Gastrocnemius medialis (tissue), 4 donors: Measurements from ENCODE around the gene TFCP2L1. TPM values are rescaled to one million over a fixed set of nuclear protein-coding genes. Genes with fewer than 3 reads are reported as not detected.

Experiments
- ATAC-seq, 2 donors: fragments of 150-250 bp; one replicate each; pipeline ENCODE4 v1.9.1; 2016
- DNase-seq, 2 donors: peaks; one replicate each; pipeline ENCODE4 v3.0.0-alpha.2; 2019
- H3K27ac ChIP-seq, 4 donors: fragments of 200-600 bp; sonication (generic); 1 replicate in 1 of 4; 2 replicates in 3 of 4; pipeline ENCODE4 v1.5.1; 2016 to 2018; ENCODE audit warnings: mild to moderate bottlenecking in 2 of 4, moderate library complexity in 1 of 4
- H3K27me3 ChIP-seq, 3 donors: fragments of 200-600 bp; sonication (generic) in 2 of 3; 1 replicate in 1 of 3; 2 replicates in 2 of 3; pipeline versions ENCODE4 v1.5.1 to v1.6.0; 2016 to 2019; ENCODE audit warnings: mild to moderate bottlenecking in 1 of 3, moderate library complexity in 1 of 3
- H3K36me3 ChIP-seq, 2 donors: fragments of 200-600 bp; sonication (generic) in 1 of 2; one replicate each; pipeline ENCODE4 v1.5.1; 2017 to 2018
- H3K4me1 ChIP-seq, 2 donors: fragments of 200-600 bp; sonication (generic) in 1 of 2; one replicate each; pipeline ENCODE4 v1.5.1; 2016 to 2017; ENCODE audit warnings: mild to moderate bottlenecking in 2 of 2
- H3K4me3 ChIP-seq, 4 donors: fragments of 200-600 bp; sonication (generic) in 3 of 4; 1 replicate in 1 of 4; 2 replicates in 3 of 4; pipeline ENCODE4 v1.5.1; 2016 to 2019; ENCODE audit warnings: mild to moderate bottlenecking in 2 of 4
- H3K9me3 ChIP-seq, 3 donors: fragments of 200-600 bp; sonication (generic) in 2 of 3; 1 replicate in 1 of 3; 2 replicates in 2 of 3; pipeline ENCODE4 v1.5.1; 2016 to 2019
- CTCF ChIP-seq, 5 experiments: fragments of 450-650 bp in 3 of 5; fragments of 200-600 bp in 2 of 5; sonication (generic) in 2 of 5; IDR thresholded peaks in 4 of 5; conservative IDR thresholded peaks in 1 of 5; 1 replicate in 4 of 5; 2 replicates in 1 of 5; pipeline ENCODE4 v1.5.1; 2016 to 2019; ENCODE audit warnings: antibody characterized with exemption in 5 of 5, mild to moderate bottlenecking in 3 of 5, moderate library complexity in 3 of 5
- POLR2A ChIP-seq, 2 donors: fragments of 450-650 bp; IDR thresholded peaks; one replicate each; pipeline ENCODE4 v1.6.1; 2017; ENCODE audit warnings: antibody characterized with exemption in 2 of 2, mild to moderate bottlenecking in 2 of 2, moderate library complexity in 2 of 2
- in situ Hi-C, 4 donors: fragments of 200-750 bp; cut with MboI; loops; one replicate each; pipeline versions ENCODE4 v1.15.0 to v1.8.0; 2017; ENCODE audit warnings: low sequenced_read_pairs in 4 of 4
- intact Hi-C: fragments of 100-400 bp; cut with DNase I; formaldehyde crosslinking; loops from one replicate; pipeline ENCODE4 v1.15.1; 2023; ENCODE audit warnings: low total_unique reads
- total RNA-seq, 4 donors: library from RNA; depleted of rRNA; stranded (reverse); fragments of >200 nt; gene quantifications; one replicate each; pipeline versions ENCODE4 v1.1.0 to v1.2.3, GENCODE V29; 2016

Gene TFCP2L1
- total RNA-seq, 4 donors from 2014 or later = 1.2 to 3.2 (median 1.8) TPM

GRCh38 chr2:121247971-121248370 lies 37.0 kb downstream of the TFCP2L1 start:
- no peak overlapping the region for H3K27ac ChIP-seq
- no peak overlapping the region for H3K4me3 ChIP-seq
- intact Hi-C loops = no loop called here
- DNase-seq (no peak), ATAC-seq (no peak)
- H3K36me3 ChIP-seq = no peaks in the 10 kb centered on the region
- H3K27me3 ChIP-seq = no peaks in the 10 kb centered on the region
- H3K4me1 ChIP-seq = no peaks in the 10 kb centered on the region
- TF ChIP-seq POLR2A (IDR thresholded peaks at IDR 0.05) (no peak), CTCF (IDR thresholded peaks at IDR 0.05 in 4 of 5, conservative IDR thresholded peaks at IDR 0.05 in 1 of 5) (no peak)
- in situ Hi-C loops = no loop called here
- H3K9me3 ChIP-seq = no peaks in the 10 kb centered on the region

- Histone ChIP-seq H3K36me3 (no peaks in the 10 kb centered on the region), H3K27ac (no peak overlapping the region), H3K4me1 (no peaks in the 10 kb centered on the region), H3K9me3 (no peaks in the 10 kb centered on the region), H3K4me3 (no peak overlapping the region), H3K27me3 (no peaks in the 10 kb centered on the region)
- ATAC-seq = no peak
- in situ Hi-C loops = no loop called here
- DNase-seq = no peak
- intact Hi-C loops = no loop called here
- TF ChIP-seq CTCF (IDR thresholded peaks at IDR 0.05 in 4 of 5, conservative IDR thresholded peaks at IDR 0.05 in 1 of 5) (no peak), POLR2A (IDR thresholded peaks at IDR 0.05) (no peak)
Observed at GRCh38 chr2:121247534-121247933, 37.5 kb downstream of the TFCP2L1 start.

GRCh38 chr2:121246704-121247255 lies 38.2 kb downstream of the TFCP2L1 start:
- Histone ChIP-seq H3K4me3 (no peak overlapping the region), H3K4me1 (no peaks in the 10 kb centered on the region), H3K36me3 (no peaks in the 10 kb centered on the region), H3K27me3 (no peaks in the 10 kb centered on the region), H3K27ac (no peak overlapping the region), H3K9me3 (no peaks in the 10 kb centered on the region)
- TF ChIP-seq CTCF (IDR thresholded peaks at IDR 0.05 in 4 of 5, conservative IDR thresholded peaks at IDR 0.05 in 1 of 5) (no peak), POLR2A (IDR thresholded peaks at IDR 0.05) (no peak)
- DNase-seq (no peak), ATAC-seq (no peak)
- intact Hi-C loops = no loop called here
- in situ Hi-C loops = no loop called here

- Histone ChIP-seq H3K27ac (no peak overlapping the region), H3K36me3 (no peaks in the 10 kb centered on the region), H3K27me3 (no peaks in the 10 kb centered on the region), H3K9me3 (no peaks in the 10 kb centered on the region), H3K4me3 (no peak overlapping the region), H3K4me1 (no peaks in the 10 kb centered on the region)
- ATAC-seq (no peak), DNase-seq (no peak)
- TF ChIP-seq POLR2A (IDR thresholded peaks at IDR 0.05) (no peak), CTCF (IDR thresholded peaks at IDR 0.05 in 4 of 5, conservative IDR thresholded peaks at IDR 0.05 in 1 of 5) (no peak)
- in situ Hi-C loops (no loop called here), intact Hi-C loops (no loop called here)
Observed at GRCh38 chr2:121245913-121246312, 39.1 kb downstream of the TFCP2L1 start.
